GM21529 (cell line): ENCODE results near the gene SLMAP.

ENCODE experiments used
- ATAC-seq: cut with Tn5 transposase; IDR thresholded peaks from one replicate; pipeline ENCODE4 v1.9.1; 2021; ENCODE audit not compliant: unreplicated experiment

SLMAP gene

GRCh38 chr3:57933602-57934001 is 177.5 kb downstream of the SLMAP start:
- ATAC-seq: no peak

DNA sequence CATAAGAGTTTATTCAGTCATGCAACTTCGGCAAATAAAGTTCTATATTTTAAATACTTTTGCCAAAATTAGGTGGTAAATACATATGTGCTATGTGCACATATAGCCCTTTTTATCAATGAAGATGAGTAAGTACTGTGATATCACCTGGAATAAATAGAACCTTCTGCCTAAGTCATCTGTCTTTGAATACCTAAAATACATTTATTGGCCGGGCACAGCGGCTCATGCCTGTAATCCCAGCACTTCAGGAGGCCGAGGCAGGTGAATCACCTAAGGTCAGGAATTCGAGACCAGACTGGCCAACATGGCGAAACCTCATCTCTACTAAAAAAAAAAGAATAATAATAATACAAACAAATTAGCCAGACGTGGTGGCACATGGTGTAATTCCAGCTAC is 178.3 kb downstream of the SLMAP start:
- ATAC-seq: no peak

- ATAC-seq: no peak
Observed at GRCh38 chr3:57935539-57935938, 179.4 kb downstream of the SLMAP start.

DNA sequence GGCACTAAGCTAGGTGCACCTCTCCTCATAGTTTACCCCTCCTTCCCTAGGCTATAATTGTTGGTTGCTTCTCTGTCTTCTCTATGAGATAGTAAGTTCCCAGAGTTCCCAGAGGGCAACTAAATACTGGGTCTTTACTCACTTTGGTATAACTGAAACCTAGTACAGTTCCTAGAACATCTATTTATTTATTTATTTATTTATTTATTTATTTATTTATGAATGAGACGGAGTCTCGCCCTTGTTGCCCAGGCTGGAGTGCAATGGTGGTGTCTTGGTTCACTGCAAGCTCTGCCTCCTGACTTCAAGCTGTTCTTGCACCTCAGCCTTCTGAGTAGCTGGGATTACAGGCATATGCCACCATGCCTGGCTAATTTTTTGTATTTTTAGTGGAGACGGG is 181.0 kb downstream of the SLMAP start:
- no peak for ATAC-seq

GRCh38 chr3:57939775-57940174 is 183.7 kb downstream of the SLMAP start:
- ATAC-seq: no peak

- no peak for ATAC-seq
Observed at GRCh38 chr3:57942388-57942787, 186.3 kb downstream of the SLMAP start.

GRCh38 chr3:57942872-57943283 is 186.8 kb downstream of the SLMAP start:
- ATAC-seq: no peak

GRCh38 chr3:57943525-57944495 is 187.7 kb downstream of the SLMAP start:
- ATAC-seq: no peak

DNA sequence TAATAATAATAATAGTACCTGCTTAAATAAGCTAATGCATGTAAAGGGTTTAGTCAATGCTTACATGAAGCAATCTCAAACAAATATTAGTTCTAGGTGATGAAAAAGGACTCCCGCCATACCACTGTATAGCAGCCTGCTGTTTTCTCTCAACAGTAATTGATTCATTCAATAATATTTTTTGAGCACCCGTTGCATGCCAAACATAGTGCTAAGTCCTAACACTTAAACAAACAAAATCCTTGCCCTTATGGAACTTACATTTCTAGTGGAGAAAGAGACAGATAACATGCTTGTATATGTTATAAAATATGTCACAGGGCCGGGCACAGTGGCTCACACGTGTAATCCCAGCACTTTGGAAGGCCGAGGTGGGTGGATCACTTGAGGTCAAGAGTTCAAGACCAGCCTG is 190.9 kb downstream of the SLMAP start:
- ATAC-seq: no peak

GRCh38 chr3:57948080-57948671 is 192.1 kb downstream of the SLMAP start:
- ATAC-seq: no peak

GRCh38 chr3:57948781-57949242 is 192.7 kb downstream of the SLMAP start:
- ATAC-seq: no peak

DNA sequence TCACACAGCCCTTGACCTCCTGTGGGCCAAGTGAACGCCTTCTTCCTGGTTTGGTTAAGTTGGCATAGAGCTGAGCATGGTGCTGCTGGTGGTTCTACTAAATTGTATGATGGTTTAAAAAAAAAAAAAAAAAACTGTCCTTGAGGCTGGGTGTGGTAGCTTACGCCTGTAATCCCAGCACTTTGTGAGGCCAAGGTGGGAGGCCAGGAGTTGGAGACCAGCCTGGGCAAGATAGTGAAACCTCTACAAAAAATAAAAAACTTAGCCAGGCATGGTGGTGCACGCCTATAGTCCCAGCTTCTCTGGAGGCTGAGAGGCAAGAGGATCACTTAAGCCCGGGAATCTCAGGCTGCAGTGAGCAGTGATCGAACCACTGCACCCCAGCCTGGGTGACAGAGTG is 193.2 kb downstream of the SLMAP start:
- ATAC-seq: no peak

DNA sequence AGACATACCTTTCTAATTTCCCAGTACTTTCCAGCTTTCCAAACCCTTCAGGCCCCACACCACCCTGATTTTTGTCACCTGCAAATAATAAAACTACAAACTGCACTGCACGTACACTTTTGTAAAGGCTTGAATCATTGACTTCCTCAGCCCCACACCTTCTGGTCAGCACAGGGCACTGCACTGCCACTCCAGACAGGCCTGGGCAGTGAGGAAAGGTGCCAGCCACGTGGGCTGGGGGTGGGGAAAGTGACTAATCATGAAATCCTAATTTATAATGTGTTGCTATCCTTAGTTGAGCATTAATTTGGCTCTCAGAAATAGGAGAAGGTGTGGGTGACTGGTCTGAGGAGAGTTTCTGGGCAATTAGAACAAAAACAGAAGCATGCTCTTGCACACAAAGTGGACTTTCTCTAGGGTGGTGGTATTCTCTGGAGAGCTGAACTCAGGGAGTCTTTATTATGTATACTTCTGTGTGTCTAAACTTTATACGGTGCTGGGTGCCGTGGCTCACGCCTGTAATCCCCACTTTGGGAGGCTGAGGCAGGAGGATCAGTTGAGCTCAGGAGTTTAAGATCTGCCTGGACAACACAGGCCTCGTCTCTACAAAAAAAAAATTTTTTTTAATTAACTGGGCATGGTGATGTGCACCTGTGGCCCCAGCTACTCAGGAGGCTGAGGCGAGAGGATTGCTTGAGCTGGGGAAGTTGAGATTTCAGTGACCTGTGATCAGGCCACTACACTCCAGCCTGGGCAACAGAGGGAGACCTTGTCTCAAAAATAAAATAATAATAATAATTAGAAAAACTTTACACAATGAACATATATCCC is 193.9 kb downstream of the SLMAP start:
- ATAC-seq: no peak

DNA sequence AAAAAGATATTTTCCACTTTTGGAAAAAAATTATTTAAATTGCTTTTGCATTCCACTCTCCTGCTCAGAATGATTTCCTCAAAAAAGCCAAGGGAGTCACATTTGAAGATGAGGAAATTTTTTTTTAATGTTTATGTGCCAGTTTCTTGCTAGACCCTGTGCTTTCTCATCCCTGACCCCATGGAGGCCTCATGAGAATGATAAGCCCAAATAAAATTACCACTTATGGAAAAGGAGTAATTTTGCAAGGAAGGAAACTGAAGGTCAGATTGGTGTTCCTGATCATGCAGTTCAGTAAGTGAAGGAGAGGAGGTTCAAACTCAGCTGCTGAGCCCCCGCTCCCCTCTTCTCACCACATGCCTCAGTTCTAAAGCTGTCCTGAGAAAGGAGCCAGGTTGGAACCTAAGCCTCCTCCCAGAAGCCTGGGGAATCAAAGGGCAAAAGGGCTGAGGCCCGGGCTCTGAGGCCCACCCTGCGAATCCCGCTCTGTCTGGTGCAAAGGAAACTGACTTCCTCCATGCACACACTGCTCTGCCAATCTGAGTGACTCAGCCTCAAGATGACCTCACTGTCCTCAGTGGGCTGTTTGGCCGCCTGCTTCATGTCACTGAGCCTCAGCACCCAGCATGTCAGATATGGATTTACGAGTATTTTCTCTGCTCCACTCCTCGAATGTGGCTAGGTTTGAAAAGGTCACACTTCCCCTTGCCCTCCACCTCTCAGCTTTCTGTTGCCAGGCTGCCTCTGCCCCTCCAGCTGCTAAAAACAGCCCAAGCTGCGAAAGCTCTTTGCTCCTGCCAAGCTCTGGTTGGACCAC is 195.2 kb downstream of the SLMAP start:
- ATAC-seq: no peak

DNA sequence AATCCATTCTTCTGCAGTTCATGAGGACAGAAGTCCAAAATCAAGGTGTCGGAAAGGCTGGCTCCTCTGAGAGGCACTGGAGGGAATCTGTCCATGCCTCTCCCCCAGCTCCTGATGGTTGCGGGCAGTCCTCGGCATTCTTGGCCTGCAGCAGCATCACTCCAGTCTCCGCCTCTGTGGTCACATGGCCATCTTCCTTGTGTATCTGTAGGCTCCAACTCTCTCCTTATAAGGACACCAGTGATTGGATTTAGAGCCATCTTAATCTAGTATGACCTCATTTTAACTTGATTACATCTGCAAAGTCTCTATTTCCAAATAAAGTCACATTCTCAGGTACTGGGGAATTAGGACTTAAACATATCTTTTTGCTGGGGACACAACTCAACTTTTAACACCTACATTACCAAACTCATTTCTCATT is 196.1 kb downstream of the SLMAP start:
- no peak for ATAC-seq

GRCh38 chr3:57952651-57953050 is 196.5 kb downstream of the SLMAP start:
- no peak for ATAC-seq

DNA sequence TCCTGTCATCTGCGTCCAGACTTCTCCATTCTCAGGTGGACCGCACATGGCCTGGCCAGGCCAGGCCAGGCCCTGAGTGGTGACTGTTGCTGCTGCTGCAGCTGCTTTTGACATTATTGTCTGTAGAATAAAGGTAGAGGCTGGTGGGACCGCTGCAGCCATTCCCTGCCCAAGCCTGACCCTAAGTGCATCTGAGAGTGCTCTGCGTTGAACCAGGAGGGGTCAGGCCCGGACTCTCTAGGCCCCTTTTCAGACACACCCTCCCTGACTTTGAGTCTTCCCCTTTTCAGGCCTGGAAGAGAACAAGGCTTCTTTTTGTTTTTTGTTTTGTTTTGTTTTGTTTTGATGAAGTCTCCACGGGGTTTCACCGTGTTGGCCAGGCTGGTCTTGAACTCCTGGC is 197.5 kb downstream of the SLMAP start:
- ATAC-seq: no peak

GRCh38 chr3:57956119-57956832 is 200.2 kb downstream of the SLMAP start:
- no peak for ATAC-seq

- ATAC-seq: no peak
Observed at GRCh38 chr3:57956833-57957174, 200.7 kb downstream of the SLMAP start.

GRCh38 chr3:57957824-57958223 is 201.7 kb downstream of the SLMAP start:
- no peak for ATAC-seq
